GM08714 (cell line): ENCODE measurements around the gene VWA5B1.

Experiments
- H3K4me3 ChIP-seq: fragments of 200-500 bp; sonication (Bioruptor generic); 2 replicates; pipeline ENCODE4 v1.5.1; 2014; ENCODE audit warnings: mild to moderate bottlenecking, low read length, inconsistent platforms
- ZNF274 ChIP-seq: IDR thresholded peaks from 2 replicates; pipeline ENCODE4 v1.6.1; 2012; ENCODE audit warnings: mild to moderate bottlenecking, low read depth, low read length

Gene VWA5B1

GRCh38 chr1:20357796-20358195, 67.1 kb downstream of the VWA5B1 start:
- TF ChIP-seq ZNF274, result no peak

GRCh38 chr1:20358761-20359263, 68.1 kb downstream of the VWA5B1 start:
- no peak overlapping the region for H3K4me3 ChIP-seq
- TF ChIP-seq ZNF274, result no peak

More at GRCh38 chr1:20357796-20358195, 67.1 kb downstream of the VWA5B1 start:
- no peak overlapping the region for H3K4me3 ChIP-seq

GRCh38 chr1:20359451-20360330, 69.0 kb downstream of the VWA5B1 start:
- TF ChIP-seq ZNF274, result no peak
- no peak overlapping the region for H3K4me3 ChIP-seq

GRCh38 chr1:20361401-20361800, 70.7 kb downstream of the VWA5B1 start:
- no peak for TF ChIP-seq ZNF274
- no peak overlapping the region for H3K4me3 ChIP-seq

- H3K4me3 ChIP-seq, result no peak overlapping the region
- TF ChIP-seq ZNF274, result no peak
These were observed 71.2 kb downstream of the VWA5B1 start for GRCh38 chr1:20361805-20362381.

- H3K4me3 ChIP-seq, result no peak overlapping the region
- no peak for TF ChIP-seq ZNF274
These were observed 72.2 kb downstream of the VWA5B1 start for GRCh38 chr1:20362856-20363255.

GRCh38 chr1:20365421-20366055, 74.9 kb downstream of the VWA5B1 start:
- no peak overlapping the region for H3K4me3 ChIP-seq

GRCh38 chr1:20366056-20366462, 75.4 kb downstream of the VWA5B1 start:
- TF ChIP-seq ZNF274, result no peak
- no peak overlapping the region for H3K4me3 ChIP-seq

More at GRCh38 chr1:20365421-20366055, 74.9 kb downstream of the VWA5B1 start:
- TF ChIP-seq ZNF274, result no peak

GRCh38 chr1:20366463-20367115, 75.9 kb downstream of the VWA5B1 start:
- no peak for TF ChIP-seq ZNF274
- no peak overlapping the region for H3K4me3 ChIP-seq

GRCh38 chr1:20367116-20367585, 76.5 kb downstream of the VWA5B1 start:
- no peak overlapping the region for H3K4me3 ChIP-seq
- no peak for TF ChIP-seq ZNF274

GRCh38 chr1:20367626-20368025, 77.0 kb downstream of the VWA5B1 start:
- no peak for TF ChIP-seq ZNF274
- H3K4me3 ChIP-seq, result no peak overlapping the region

GRCh38 chr1:20368866-20369470, 78.3 kb downstream of the VWA5B1 start:
- H3K4me3 ChIP-seq, result no peak overlapping the region
- no peak for TF ChIP-seq ZNF274

GRCh38 chr1:20370698-20371097, 80.0 kb downstream of the VWA5B1 start:
- no peak overlapping the region for H3K4me3 ChIP-seq
- no peak for TF ChIP-seq ZNF274
